Measurements from ENCODE around the gene MORC3.

Gene MORC3

GRCh38 chr21:36425286-36425685 is 105.3 kb downstream of the MORC3 start:
- no peak for DNase-seq
